BJ (cell line): ENCODE results near the gene PLS3. TPM values are rescaled to one million over a fixed set of nuclear protein-coding genes. Genes with fewer than 3 reads are reported as not detected.
"Not testable (repeated sequence)": the region's sequence is repeated elsewhere in the genome, so short reads cannot be mapped to it uniquely, and the experiment has no call there.

Source experiments
- CTCF ChIA-PET: fragments of 350-600 bp; formaldehyde crosslinking; extraction: SDS; loops from one replicate; lab custom pipeline; 2021; ENCODE audit warnings: antibody characterized with exemption, inconsistent platforms; lab: Yijun Ruan, JAX
- POLR2A ChIA-PET: fragments of 300-600 bp; sonication (Branson Sonifier 250); formaldehyde crosslinking; extraction: SDS; loops from one replicate; lab custom pipeline; 2021; ENCODE audit warnings: antibody characterized with exemption; lab: Charles Lee
- DNase-seq: peaks from one replicate; pipeline ENCODE4 v3.0.0-alpha.2; 2011; ENCODE audit warnings: low read depth
- H3K27me3 ChIP-seq: 2 replicates; pipeline ENCODE4 v1.6.0; 2011; ENCODE audit warnings: low read length; ENCODE audit not compliant: control insufficient read depth, insufficient read depth
- H3K36me3 ChIP-seq: 2 replicates; pipeline ENCODE4 v1.5.1; 2011; ENCODE audit warnings: low read length; ENCODE audit not compliant: control insufficient read depth, insufficient read depth
- H3K4me3 ChIP-seq: 2 replicates; pipeline ENCODE4 v1.5.1; 2011; ENCODE audit warnings: low read depth, mild to moderate bottlenecking, control low read depth, low read length
- CTCF ChIP-seq: IDR thresholded peaks from 2 replicates; pipeline ENCODE4 v1.5.1; 2011; ENCODE audit warnings: low read depth, mild to moderate bottlenecking, control low read depth, inconsistent platforms, low read length, moderate library complexity; ENCODE audit not compliant: insufficient read depth
- polyA plus RNA-seq: library from polyadenylated mRNA; depleted of rRNA; stranded (reverse); fragments of >200 nt; gene quantifications from 2 replicates; pipeline ENCODE4 v1.2.3, GENCODE V29; 2011

Gene PLS3
- polyA plus RNA-seq, 1 experiment, result 67.7 TPM

- Histone ChIP-seq H3K36me3 (no peaks in the 10 kb centered on the region; the same call in 1 of the 2 replicates), H3K27me3 (no peaks in the 10 kb centered on the region), H3K4me3 (no peak overlapping the region)
- CTCF ChIA-PET, result interaction anchor here (1.3 kb wide), 1 partner anchor 11 kb away, joined by 3 read pairs; no protein-coding TSS in a partner anchor
- TF ChIP-seq CTCF, result no peak
- POLR2A ChIA-PET, result no interaction called here
- DNase-seq, result no peak
Measured at GRCh38 chrX:115639334-115639880, 78.4 kb downstream of the PLS3 start.

GRCh38 chrX:115642311-115642710, 81.3 kb downstream of the PLS3 start:
- DNase-seq, result no peak
- CTCF ChIA-PET, result interaction anchor here (0.7 to 3.6 kb wide), 8 partner anchors 10 to 314 kb away, joined by 3 to 20 read pairs (median 4); no protein-coding TSS in a partner anchor
- no peak for TF ChIP-seq CTCF
- POLR2A ChIA-PET, result no interaction called here
- Histone ChIP-seq H3K27me3 (no peaks in the 10 kb centered on the region), H3K4me3 (no peak overlapping the region), H3K36me3 (peaks cover 2% of the 10 kb centered on the region; the same call in 1 of the 2 replicates)

GRCh38 chrX:115642895-115643530, 82.0 kb downstream of the PLS3 start:
- TF ChIP-seq CTCF, result peak; percentile 66
- ChIA-PET POLR2A (interaction anchor here (0.6 kb wide), 1 partner anchor 313 kb away, joined by 7 read pairs; no protein-coding TSS in a partner anchor), CTCF (interaction anchor here (0.7 to 3.6 kb wide), 12 partner anchors 9 to 323 kb away, joined by 3 to 20 read pairs (median 4); no protein-coding TSS in a partner anchor)
- DNase-seq, result peak; percentile 39
- H3K36me3 ChIP-seq, result peaks cover 2% of the 10 kb centered on the region; the same call in 1 of the 2 replicates
- no peaks in the 10 kb centered on the region for H3K27me3 ChIP-seq
- H3K4me3 ChIP-seq, result no peak overlapping the region

- H3K27me3 ChIP-seq, H3K36me3 ChIP-seq, CTCF ChIA-PET, H3K4me3 ChIP-seq, DNase-seq, POLR2A ChIA-PET: not testable (repeated sequence)
Measured at GRCh38 chrX:115644397-115644796, 83.4 kb downstream of the PLS3 start.

- POLR2A ChIA-PET, result no interaction called here
- CTCF ChIA-PET, result interaction anchor here (0.6 to 1.9 kb wide), 5 partner anchors 10 to 319 kb away, joined by 3 to 6 read pairs (median 3); no protein-coding TSS in a partner anchor
Measured at GRCh38 chrX:115649461-115650063, 88.6 kb downstream of the PLS3 start.

More at GRCh38 chrX:115649461-115650063, 88.6 kb downstream of the PLS3 start:
- TF ChIP-seq CTCF, result no peak
- no peaks in the 10 kb centered on the region for H3K27me3 ChIP-seq
- peaks cover 2% of the 10 kb centered on the region; the same call in 1 of the 2 replicates for H3K36me3 ChIP-seq
- H3K4me3 ChIP-seq, result no peak overlapping the region
- no peak for DNase-seq
